Measurements from ENCODE around the gene CAP2.
"Not testable (repeated sequence)": the region's sequence is repeated elsewhere in the genome, so short reads cannot be mapped to it uniquely, and the experiment has no call there.

CAP2 gene

DNA sequence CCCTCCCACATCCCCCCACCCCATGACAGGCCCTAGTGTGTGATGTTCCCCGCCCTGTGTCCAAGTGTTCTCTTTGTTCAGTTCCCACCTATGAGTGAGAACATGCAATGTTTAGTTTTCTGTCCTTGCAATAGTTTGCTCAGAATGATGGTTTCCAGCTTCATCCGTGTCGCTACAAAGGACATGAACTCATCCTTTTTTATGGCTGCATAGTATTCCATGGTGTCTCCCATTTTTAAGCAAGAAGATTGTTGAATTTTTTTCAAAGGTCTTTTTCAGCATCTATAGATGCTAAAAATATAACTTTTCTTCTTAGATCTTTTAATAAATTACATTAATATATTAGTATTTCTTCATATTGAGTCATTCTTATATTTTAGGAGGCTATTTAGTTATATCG is 47.4 kb downstream of the CAP2 start:
- not testable (repeated sequence) for DNase-seq (ENCODE audit: low read depth in 2 of 2)

DNA sequence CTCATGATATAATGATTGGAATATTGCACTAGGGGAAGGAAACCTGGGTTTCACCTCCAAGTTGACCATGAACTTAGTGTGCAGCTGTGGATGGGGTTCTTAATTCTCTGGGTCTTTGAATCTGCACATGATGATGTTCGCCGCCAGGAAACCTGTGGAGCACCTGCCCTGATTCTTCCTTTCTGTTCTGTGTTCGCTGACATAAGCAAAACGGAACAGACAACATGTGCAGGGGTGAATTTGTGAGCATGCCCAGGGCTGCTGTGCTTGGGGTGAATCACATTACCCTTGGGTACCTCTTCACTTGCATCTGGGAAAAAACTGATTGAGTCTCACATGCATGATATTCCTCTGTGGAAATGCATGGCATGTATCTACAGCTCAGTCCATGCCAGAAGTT is 48.8 kb downstream of the CAP2 start:
- DNase-seq (ENCODE audit: low read depth in 2 of 2), result no peak

DNA sequence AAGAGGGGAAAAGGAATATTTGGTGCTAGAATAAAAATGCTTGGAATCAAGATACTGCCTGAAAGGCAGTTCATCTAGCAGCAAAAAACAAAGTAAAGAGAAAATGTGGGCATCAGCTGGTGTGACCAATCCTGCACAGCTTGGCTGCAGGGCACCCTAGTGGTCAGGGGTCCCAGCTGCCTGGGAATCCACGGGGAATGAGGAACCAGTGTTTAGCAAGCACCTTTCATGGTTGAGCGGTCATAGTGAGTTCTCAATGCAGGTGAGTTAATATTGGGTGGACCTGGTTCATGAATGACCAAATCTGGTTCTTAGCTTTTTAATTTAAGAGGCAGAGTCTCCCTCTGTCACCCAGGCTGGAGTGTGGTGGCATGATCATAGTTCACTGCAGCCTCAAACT is 53.3 kb downstream of the CAP2 start:
- no peak for DNase-seq (ENCODE audit: low read depth in 2 of 2)

DNA sequence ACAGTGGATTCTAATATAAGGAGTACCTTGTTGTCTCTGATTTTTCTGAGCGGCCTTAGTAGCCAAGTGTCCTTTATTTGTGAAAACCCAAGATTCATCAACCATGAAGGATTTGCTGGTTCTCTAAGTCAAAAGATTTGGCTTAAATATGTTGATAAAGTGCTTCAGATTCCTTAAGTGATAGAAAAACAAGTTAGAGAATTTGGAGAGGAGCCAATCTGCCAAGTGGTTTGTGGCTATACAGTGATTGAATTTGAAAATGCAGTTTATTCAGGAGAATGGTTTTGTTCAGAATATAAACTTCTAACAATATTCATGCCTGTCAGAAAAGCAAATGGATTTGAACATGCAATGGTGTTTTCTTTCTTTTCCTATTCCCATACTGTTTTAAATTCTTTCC is 54.8 kb downstream of the CAP2 start:
- DNase-seq (ENCODE audit: low read depth in 2 of 2), result no peak

DNA sequence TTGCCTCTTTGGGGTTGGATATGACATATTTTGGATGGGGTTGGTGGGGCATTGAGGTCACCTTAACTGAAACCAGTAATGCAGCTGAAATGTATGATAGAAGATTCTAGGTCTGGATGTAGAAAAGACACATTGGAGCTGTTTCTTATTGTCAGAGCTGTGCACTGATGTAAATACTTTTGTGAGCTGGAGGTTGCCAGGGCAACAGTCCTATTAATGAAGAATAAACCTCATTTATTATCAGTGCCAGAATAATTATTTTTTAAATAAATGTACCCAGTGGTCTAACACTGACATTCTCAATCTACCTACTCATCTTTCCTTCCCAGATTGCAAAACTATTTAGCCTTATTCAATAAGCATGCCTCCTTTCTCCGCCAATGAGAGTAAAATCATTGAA is 57.0 kb downstream of the CAP2 start:
- DNase-seq (ENCODE audit: low read depth in 2 of 2), result no peak

DNA sequence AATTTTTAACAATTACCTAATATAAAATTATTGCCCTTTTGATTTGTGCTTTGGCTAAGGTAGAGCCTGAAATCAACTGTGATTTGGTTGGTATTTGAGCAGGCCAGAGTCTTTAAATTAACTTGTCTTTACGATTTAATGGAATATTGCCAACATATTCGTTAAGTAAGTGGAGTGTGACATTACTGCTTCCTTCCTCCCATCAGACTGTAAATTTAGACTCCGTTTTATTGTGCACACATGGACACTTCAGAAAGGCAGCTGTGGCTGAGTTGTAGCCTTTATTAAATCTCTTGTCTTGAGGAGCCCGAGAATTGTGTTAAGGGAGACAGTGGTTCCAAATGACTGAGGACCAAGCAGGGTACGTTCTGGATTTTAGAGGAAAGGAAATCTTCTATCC is 57.4 kb downstream of the CAP2 start:
- DNase-seq (ENCODE audit: low read depth in 2 of 2), result no peak

DNA sequence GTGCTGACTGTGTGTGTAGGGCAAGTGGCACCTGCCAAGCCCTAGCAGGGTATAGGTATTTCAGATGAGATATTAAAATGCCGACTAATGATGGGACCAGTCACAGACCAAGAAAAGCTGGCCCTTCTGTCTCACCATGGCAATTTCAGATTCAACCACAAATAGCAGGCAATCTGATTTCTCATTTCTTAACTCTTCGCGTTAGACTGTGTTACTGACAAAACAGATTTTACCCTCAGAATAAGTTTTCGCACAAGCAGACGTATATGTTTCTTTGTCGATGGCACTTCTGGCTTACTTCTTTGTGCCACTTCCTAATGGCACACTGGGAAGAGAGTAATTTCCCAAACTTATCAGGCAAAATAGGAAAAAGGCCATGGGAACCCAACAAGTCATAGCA is 58.7 kb downstream of the CAP2 start:
- no peak for DNase-seq (ENCODE audit: low read depth in 2 of 2)

DNA sequence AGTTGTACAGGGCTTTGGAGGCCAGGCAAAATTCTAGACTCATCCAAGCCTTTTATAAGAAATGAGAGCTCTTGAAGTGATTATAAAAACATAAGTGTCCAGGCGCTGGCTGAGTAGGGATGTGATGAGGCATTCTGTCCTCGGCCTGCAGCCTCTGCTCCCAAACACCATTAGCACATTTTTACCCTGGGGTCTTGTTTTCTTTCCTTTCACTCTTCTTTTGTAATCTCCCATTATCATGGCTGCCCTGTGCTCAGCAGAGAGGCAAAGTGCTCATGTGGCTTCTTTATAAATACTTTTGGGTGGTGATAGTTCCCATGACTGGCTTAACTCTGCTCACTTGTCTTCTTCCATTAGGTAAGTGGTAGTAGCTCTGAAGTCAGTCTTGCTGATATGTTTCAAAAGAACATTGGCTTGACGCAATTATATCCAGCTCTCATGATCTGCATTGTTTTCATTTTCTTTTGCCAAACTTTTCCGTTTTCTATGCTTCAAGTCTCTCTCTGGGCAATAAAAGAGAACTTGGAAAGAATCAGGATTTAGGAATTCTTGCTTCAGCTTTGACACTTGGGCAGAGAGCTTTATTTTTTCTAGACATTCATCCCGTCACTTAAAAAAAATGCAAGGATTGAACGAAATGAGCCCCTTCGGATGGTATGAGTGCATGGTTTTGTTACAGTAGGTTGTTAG is 61.1 kb downstream of the CAP2 start:
- no peak for DNase-seq (ENCODE audit: low read depth in 2 of 2)

DNA sequence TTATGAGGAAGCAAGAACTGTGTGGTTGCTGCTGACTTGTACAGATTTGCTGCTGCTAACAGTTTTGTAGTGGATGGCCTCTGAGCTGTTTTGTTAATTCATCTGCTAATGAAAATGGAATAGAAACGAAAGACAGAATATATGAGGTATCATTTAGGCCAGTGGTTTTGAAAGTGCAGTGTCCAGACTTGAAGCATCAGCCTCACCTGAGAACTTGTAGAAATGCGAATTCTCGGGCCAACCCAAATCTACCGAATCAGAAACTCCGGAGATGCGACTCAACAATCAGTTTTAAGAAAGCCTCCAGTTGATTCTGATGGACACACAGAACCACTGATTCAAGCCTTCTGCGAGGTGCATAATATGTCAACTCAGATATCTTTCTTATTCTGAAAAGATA is 62.5 kb downstream of the CAP2 start:
- no peak for DNase-seq (ENCODE audit: low read depth in 2 of 2)

DNA sequence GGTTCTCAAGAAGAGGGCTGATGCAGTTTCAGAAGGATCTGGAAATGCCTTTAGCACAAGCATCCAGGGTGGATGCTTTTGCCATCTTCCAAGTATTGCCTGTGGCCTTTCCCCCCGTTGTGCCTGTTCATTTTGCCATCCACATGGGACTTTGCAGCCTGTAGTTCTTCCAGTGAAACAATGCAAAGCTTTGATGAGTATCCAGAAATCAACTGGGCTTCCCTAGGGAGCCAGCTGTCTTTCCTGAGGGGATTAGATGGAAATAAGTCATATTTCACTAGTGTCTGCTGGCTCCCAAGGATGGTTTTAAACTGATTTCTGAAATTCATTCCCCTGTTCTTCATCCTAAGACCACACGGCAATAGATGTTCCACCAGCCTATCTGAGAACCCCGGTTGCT is 63.3 kb downstream of the CAP2 start:
- no peak for DNase-seq (ENCODE audit: low read depth in 2 of 2)

DNA sequence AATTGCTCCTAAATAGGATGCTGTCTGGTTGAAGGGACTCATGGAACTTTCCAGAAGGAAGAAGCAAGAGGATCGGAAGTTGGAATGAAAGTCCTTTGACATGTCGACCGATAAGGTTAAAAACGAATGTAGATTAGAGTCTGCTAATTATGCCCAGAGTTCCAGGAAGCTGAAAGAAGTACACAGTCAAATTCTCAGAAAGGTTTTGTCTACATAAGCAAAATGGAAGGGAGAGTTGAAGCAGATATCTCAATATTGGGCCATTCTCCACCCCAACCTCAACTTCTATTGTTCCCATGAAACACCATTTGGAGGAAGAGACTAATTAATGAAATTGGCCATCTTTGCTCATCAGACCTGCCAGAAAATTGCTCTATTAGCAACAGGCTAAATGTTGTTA is 64.0 kb downstream of the CAP2 start:
- no peak for DNase-seq (ENCODE audit: low read depth in 2 of 2)

DNA sequence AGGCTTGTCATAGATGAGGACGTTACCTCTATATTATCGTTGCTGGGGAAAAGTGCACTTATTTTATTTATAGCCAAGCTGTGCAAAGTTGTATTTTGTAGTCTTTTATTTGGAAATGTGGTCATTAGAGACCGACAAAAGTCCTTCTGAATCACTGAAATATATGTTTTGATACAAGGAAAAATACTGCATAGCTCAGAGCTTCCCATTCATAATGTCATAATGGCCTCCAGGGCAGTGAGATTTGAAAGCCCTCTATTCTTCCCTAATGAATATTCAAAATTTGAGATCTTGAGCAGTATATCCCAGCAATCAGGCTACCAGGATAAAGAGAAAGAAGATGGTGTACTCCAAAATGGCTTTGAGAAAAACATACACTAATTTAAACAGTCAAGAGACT is 64.6 kb downstream of the CAP2 start:
- DNase-seq (ENCODE audit: low read depth in 2 of 2), result no peak

DNA sequence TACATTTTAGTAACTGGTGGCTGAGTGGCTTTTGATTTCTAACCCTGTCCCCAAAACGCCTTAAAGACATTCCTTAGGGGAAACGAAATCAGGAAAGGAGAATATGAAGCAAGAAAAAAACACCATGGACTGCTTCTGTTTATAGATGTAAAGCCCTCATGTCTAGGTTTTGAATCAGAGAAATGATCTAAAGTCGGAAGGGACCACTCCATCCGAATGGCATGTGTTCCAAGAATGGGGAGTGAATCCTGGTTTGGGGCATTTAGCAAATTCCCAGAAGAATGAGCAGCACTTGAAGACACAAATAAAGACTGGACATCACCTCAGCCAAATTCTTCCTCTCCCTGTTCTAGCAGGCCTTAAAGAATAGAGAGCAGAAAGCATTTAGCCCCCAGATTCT is 65.6 kb downstream of the CAP2 start:
- no peak for DNase-seq (ENCODE audit: low read depth in 2 of 2)

DNA sequence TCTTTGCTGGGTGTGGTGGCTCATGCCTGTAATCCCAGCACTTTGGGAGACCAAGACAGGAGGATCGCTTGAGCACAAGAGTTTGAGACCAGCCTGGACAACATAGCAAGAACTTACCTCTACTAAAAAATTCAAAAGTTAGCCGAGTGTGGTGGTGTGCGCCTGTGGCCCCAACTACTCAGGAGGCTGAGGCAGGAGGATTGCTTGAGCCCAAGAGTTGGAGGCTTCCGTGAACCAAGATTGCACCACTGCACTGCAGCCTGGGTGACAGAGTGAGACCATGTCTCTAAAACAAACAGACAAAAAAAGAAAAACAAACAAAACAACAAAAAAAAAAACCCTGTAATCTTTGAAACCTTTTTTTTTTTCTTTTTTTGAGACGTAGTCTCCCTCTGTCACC is 67.5 kb downstream of the CAP2 start:
- no peak for DNase-seq (ENCODE audit: low read depth in 2 of 2)

DNA sequence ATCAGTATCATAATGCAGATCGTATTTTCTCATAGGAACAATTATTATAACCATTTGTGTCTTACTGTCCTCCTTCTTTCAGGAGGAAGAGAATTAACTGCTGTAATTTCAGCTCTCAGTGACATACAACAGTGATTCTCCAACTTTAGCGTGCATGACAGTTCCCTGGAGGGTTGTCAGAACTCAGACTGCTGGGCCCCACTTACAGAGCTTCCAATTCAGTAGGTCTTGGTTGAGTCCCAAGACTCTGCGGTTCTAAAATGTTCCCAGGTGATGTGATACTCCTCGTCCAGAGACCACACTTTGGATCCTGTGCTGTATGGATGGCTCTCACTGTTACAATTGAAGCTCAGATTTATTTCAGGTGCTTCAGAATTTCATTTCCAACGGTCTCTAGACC is 72.8 kb downstream of the CAP2 start:
- no peak for DNase-seq (ENCODE audit: low read depth in 2 of 2)

DNA sequence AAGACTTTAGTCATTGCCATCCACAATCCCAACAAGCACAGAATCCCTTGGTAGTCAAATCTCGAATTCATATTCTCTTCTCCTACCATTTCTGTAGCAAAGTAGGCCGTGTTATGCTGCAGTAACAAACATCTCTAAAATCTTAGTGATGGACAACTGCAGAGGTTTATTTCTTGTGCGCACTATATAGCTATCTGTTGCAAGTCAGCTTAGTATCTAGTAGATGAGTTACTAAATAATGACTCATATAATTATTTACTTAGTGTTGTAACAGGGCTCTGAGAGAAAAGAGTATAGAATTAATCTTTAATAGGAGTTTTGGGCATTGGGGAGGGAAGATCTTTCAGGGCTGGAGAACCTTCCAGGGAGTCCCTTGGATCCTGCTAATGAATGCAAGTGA is 73.3 kb downstream of the CAP2 start:
- DNase-seq (ENCODE audit: low read depth in 2 of 2), result no peak

DNA sequence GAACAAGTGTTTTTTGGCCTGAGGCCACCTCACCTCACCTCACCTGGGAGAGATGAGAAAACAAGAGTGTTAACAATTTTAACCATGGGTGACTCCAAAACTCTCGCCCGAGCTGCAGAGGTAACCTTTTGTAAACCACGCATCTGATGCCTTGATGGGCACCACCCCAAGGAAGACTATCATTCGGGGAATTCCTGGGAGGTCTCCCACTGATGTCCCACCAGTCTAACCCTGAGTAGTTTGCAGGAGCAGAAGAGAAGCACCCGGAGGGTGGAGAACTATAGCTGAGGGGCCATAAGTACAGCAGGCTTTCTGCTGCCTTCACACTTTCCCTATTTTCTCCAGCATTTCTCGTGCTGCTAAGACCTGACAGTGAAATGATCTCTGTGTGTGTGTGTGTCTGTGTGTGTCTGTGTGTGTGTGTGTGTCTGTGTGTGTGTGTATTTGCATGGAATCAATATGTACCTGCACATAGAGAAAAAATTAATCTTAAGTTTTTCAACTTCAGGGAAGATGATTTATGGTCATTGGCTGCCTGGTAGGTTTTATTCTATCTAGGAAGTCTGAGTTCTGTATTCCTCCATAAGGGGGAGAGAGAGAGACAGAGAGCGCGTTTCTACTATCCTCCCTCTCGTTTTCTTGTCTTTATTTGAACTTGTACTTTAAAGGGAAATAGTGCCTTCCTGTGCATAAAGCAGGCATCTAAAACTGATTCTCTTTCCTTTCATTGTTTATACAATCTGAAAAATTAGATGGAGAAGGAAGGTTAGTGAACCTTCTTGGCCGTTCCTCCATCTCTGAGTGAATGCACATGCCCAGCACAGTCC is 75.8 kb downstream of the CAP2 start:
- DNase-seq (ENCODE audit: low read depth in 2 of 2), result no peak

DNA sequence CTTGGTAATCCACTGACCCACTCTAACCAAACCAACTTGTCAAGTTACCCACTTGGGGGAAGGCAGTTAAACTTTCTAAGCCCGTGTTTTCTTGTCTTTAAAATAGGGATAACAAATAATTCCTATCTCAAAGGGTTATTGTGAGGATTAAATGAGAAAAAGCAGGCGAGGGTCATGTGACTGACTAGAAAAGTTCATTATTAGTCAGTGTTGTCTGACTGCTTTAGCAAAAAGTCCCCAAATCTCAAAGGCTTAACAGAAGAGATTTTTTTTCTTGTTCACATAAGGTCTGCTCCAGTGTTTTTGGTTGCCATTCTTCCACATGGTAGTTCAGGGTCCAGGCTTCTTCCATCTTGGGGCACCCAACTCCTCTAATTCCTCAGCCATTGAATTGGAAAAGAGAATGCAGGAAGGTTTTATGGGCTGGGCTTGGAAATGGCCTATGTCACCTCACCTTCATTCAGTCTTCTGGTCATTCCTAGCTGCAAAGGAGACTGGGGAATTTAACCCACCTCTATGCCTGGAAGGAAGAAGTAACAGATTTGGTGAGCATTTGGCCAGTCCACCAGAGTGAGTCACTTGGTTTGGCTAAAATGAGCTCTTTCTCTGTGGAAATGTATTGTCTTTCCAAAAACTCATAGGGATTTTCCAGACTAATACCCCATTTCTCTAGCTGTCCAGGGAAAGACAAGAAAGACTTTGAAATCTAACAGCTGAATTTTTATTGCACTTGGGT is 77.0 kb downstream of the CAP2 start:
- DNase-seq (ENCODE audit: low read depth in 2 of 2), result no peak

DNA sequence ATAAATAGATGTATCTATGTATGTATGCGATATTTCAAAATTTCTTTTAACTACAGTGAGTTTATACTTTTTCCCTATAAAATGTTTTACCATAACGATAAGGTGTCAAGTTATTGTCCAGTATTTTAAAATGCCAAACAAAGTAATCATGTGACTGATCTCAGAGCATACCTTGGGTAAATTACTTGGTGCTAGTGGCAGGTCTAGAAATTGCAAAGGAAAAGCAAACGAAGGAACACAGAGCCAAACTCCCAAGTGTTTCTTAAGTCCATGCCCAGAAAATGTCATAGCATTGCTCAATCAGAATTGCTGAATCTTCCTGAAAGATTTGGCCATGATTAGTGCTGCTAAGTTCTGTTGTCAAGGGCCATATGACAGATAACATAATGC is 77.5 kb downstream of the CAP2 start:
- DNase-seq (ENCODE audit: low read depth in 2 of 2), result no peak

DNA sequence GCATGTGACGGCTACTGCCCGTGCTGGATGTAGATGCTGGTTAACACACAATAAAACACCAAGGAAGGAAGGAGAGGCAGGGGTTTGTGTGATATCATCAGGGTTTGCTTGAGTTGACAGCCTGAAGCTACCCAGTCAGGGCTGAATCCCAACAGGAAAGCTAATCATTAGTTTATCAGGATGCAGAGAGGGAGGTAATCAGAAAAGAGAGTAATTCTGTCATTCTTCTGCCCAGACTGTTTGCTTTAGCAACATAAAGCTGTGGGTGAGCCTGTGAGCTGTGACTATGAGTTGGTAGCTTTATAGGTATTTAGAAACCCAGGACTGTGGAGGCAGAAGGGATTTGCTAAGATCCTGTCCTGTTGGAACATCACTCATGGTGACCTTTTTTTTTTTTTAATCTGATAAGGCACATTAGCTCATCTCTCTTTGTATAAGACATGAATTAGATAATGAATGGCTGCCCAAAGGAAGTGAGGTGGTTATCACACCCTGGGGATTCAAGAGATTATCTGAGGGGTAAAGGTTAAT is 79.3 kb downstream of the CAP2 start:
- no peak for DNase-seq (ENCODE audit: low read depth in 2 of 2)

DNA sequence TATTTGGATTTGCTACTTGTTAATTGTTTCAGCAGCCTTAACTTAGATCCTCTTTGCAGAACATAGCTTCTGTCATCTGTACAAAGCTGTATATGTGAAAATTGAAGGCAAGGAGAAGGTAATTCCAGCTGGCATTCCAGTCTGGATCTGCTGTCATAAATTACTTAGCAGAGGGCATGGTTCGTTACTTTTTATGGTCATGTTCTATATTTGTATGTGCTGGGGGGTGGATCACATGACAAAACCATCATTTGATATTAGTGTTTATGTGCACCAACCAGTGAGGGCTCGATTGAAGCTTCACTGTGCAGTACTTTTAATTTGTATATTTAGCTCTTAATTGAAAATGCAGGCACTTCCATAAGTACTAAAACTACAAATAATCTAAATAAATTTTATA is 80.2 kb downstream of the CAP2 start:
- no peak for DNase-seq (ENCODE audit: low read depth in 2 of 2)

DNA sequence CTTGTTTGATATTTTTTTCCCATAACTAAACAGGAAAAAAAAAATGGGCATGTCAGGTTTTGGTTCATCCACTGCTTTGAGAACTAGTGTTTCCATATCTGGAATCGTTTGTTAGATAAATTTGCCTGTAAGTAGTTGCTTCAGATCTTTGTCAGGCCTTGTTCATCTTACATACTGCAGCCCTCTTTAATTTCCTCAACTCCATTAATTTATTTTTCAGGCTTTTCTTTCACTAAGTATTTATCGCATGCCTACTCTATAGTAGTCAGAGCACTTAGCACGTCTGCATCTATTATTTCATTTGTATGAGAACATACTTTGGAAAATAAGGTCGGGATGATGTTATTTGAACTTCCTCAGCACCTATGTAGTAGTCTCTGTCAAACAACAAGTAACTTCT is 80.9 kb downstream of the CAP2 start:
- no peak for DNase-seq (ENCODE audit: low read depth in 2 of 2)

Measured in stimulated activated CD4-positive, alpha-beta T cell treated with anti-CD3 and anti-CD28 coated beads, Interleukin-1b, Interleukin-23, amount 100 ng/mL, for 1 hour (primary cell).